Measurements from ENCODE around the gene TNN. TPM values are rescaled to one million over a fixed set of nuclear protein-coding genes. Genes with fewer than 3 reads are reported as not detected.

TNN gene
- total RNA-seq, 2 donors from 2014 or later: 0.09 TPM; not detected in 1

DNA sequence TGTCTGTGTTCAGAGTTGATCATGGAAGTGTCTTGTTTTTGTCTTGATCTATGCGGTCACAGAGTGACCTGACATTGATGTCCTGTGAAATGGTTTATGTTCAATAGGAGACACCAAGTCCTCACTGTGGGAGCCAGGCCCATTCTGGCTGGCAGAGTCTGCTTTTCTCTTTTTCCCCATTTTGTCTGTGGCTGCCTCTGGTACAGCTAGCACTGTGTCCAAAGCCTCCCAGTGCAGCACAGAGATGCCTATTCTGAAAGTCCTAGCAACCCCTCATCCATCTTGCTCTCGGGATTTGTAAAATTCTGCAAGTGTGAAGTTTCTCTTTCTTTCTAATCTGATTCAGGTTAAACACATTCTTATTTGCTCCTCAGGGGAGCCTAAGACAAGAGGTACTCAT lies 14.3 kb downstream of the TNN start:
- H3K4me3 ChIP-seq (ENCODE audit: low read length): no peak overlapping the region
- H3K9me3 ChIP-seq (ENCODE audit: control insufficient read depth, low read length): no peaks in the 10 kb centered on the region
- 86 to 98% methylated on average over 1 to 2 of the region's 2 CpGs for WGBS, 2 experiments (ENCODE audit: insufficient coverage in 1 of 2, insufficient read length in 1 of 2)
- H3K4me1 ChIP-seq (ENCODE audit: control insufficient read depth, insufficient read depth, low read length): no peaks in the 10 kb centered on the region
- no peak for DNase-seq
- Mint-ChIP-seq H3K36me3 (ENCODE audit: low read depth) (no peaks in the 10 kb centered on the region), H3K9me3 (no peaks in the 10 kb centered on the region), H3K4me3 (no peak overlapping the region), H3K27me3 (ENCODE audit: insufficient read depth) (peaks cover 9% of the 10 kb centered on the region), H3K4me1 (no peaks in the 10 kb centered on the region), H3K27ac (no peak overlapping the region)
- H3K9ac ChIP-seq (ENCODE audit: extremely low read depth, low read length, poor library complexity, severe bottlenecking): no peak overlapping the region
- TF ChIP-seq, protein P1, sequence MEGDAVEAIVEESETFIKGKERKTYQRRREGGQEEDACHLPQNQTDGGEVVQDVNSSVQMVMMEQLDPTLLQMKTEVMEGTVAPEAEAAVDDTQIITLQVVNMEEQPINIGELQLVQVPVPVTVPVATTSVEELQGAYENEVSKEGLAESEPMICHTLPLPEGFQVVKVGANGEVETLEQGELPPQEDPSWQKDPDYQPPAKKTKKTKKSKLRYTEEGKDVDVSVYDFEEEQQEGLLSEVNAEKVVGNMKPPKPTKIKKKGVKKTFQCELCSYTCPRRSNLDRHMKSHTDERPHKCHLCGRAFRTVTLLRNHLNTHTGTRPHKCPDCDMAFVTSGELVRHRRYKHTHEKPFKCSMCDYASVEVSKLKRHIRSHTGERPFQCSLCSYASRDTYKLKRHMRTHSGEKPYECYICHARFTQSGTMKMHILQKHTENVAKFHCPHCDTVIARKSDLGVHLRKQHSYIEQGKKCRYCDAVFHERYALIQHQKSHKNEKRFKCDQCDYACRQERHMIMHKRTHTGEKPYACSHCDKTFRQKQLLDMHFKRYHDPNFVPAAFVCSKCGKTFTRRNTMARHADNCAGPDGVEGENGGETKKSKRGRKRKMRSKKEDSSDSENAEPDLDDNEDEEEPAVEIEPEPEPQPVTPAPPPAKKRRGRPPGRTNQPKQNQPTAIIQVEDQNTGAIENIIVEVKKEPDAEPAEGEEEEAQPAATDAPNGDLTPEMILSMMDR (conservative IDR thresholded peaks at IDR 0.05): no peak
- no peaks in the 10 kb centered on the region for H3K36me3 ChIP-seq (ENCODE audit: control insufficient read depth, insufficient read depth, low read length)
- no peak overlapping the region for H3K27ac ChIP-seq (ENCODE audit: low read depth, low read length)
- peaks cover 4% of the 10 kb centered on the region for H3K27me3 ChIP-seq (ENCODE audit: control insufficient read depth, insufficient read depth, low read length, poor library complexity, severe bottlenecking)

DNA sequence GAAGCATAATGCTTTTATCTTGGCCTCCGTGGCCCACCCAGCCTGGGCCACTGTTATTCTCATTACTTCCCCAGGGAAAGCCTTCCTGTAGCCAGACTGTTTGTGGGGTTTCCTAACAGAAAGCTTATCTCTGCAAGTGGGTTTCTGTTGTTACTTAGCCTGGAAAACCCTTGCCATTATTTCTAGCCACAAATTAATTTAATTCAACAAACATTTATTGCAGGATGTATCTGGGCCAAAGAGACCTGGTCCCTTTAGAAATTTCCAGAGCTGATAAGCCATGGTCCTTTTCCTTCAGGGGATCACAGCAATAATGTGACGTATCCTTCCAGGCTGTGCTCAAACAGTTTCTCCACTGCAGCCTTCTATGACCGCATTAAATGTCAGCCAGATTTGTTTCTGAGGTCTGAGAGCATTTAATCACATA lies 20.9 kb downstream of the TNN start:
- H3K4me3 ChIP-seq (ENCODE audit: low read length): no peak overlapping the region
- H3K9me3 Mint-ChIP-seq: no peaks in the 10 kb centered on the region
- no peaks in the 10 kb centered on the region for H3K9me3 ChIP-seq (ENCODE audit: control insufficient read depth, low read length)
- DNase-seq: peak; percentile 16
- no peaks in the 10 kb centered on the region for H3K36me3 Mint-ChIP-seq (ENCODE audit: low read depth)
- H3K9ac ChIP-seq (ENCODE audit: extremely low read depth, low read length, poor library complexity, severe bottlenecking): no peak overlapping the region
- H3K36me3 ChIP-seq (ENCODE audit: control insufficient read depth, insufficient read depth, low read length): no peaks in the 10 kb centered on the region
- H3K4me1 ChIP-seq (ENCODE audit: control insufficient read depth, insufficient read depth, low read length): no peaks in the 10 kb centered on the region
- TF ChIP-seq, protein P1 (conservative IDR thresholded peaks at IDR 0.05): no peak
- H3K27me3 Mint-ChIP-seq (ENCODE audit: insufficient read depth): peaks cover 2% of the 10 kb centered on the region
- H3K4me1 Mint-ChIP-seq: no peaks in the 10 kb centered on the region
- no peak overlapping the region for H3K27ac Mint-ChIP-seq
- H3K4me3 Mint-ChIP-seq: no peak overlapping the region
- 93 to 96% methylated on average over 3 of the region's 3 CpGs for WGBS, 2 experiments (ENCODE audit: insufficient coverage in 1 of 2, insufficient read length in 1 of 2)
- no peaks in the 10 kb centered on the region for H3K27me3 ChIP-seq (ENCODE audit: control insufficient read depth, insufficient read depth, low read length, poor library complexity, severe bottlenecking)
- no peak overlapping the region for H3K27ac ChIP-seq (ENCODE audit: low read depth, low read length)

DNA sequence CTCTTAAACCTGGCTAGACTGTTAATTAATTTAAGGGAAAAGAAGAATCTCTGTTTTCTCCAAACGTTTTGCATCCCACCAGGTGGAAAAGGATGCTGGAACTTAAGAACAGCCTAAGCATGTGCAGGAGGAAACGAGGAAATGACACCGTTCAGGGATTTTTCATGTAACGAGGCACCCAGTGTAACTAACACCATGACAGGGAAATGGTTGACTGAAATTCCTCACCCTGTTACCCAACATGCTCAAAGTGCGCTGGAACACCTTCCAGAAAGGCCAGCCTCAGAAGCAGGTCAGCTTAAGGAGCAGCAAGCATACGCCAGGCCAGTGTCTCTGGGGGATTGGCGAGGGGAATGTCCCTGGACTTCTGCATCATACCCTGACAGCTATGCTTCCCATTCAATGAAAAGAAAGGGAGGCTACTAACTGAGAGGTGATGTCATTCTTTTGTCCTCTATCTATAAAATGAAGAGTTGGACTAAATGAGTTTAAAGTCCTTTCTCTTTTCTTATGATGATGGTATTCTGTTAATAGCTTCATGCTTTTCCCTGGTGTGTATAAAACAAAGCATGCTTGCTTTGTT lies 21.6 kb downstream of the TNN start:
- Histone ChIP-seq H3K9ac (ENCODE audit: extremely low read depth, low read length, poor library complexity, severe bottlenecking) (no peak overlapping the region), H3K27ac (ENCODE audit: low read depth, low read length) (no peak overlapping the region), H3K4me1 (ENCODE audit: control insufficient read depth, insufficient read depth, low read length) (no peaks in the 10 kb centered on the region), H3K4me3 (ENCODE audit: low read length) (no peak overlapping the region), H3K36me3 (ENCODE audit: control insufficient read depth, insufficient read depth, low read length) (no peaks in the 10 kb centered on the region), H3K9me3 (ENCODE audit: control insufficient read depth, low read length) (no peaks in the 10 kb centered on the region), H3K27me3 (ENCODE audit: control insufficient read depth, insufficient read depth, low read length, poor library complexity, severe bottlenecking) (no peaks in the 10 kb centered on the region)
- Mint-ChIP-seq H3K9me3 (no peaks in the 10 kb centered on the region), H3K36me3 (ENCODE audit: low read depth) (no peaks in the 10 kb centered on the region), H3K27me3 (ENCODE audit: insufficient read depth) (no peaks in the 10 kb centered on the region), H3K4me3 (no peak overlapping the region), H3K4me1 (no peaks in the 10 kb centered on the region), H3K27ac (no peak overlapping the region)
- DNase-seq: peak; percentile 35
- WGBS, 2 experiments (ENCODE audit: insufficient coverage in 1 of 2, insufficient read length in 1 of 2): 88 to 91% methylated on average over 6 to 7 of the region's 7 CpGs
- TF ChIP-seq, protein P1 (conservative IDR thresholded peaks at IDR 0.05): no peak

Measured in endodermal cell (in vitro differentiated cells).